Activated CD8-positive, alpha-beta memory T cell treated with anti-CD3 and anti-CD28 coated beads, Interleukin-2, amount 10 ng/mL, durations not matched to agents 7 days and 5 days (primary cell): ENCODE data around the gene GPR25. TPM values are rescaled to one million over a fixed set of nuclear protein-coding genes. Genes with fewer than 3 reads are reported as not detected.
A peak's percentile ranks its signal among the peaks of the same experiment; 100 is the strongest.

Source experiments
- ATAC-seq: fragments of 150-1000 bp; cut with Tn5 transposase; one replicate; pipeline ENCODE4 v1.10.0; 2021; ENCODE audit warnings: moderate library complexity
- CTCF ChIA-PET: fragments of 350-600 bp; sonication (Branson Sonifier 250); formaldehyde crosslinking; loops from one replicate; lab custom pipeline; 2021; ENCODE audit warnings: antibody characterized with exemption; lab: Charles Lee
- DNase-seq: peaks from one replicate; pipeline ENCODE4 v3.0.0-alpha.2; 2020
- H3K27ac Mint-ChIP-seq: one replicate; pipeline ENCODE4 v1.8.0; 2021; ENCODE audit warnings: mild to moderate bottlenecking, mixed read lengths
- H3K27me3 Mint-ChIP-seq: one replicate; pipeline ENCODE4 v1.8.0; 2021; ENCODE audit warnings: mixed read lengths
- H3K36me3 Mint-ChIP-seq: one replicate; pipeline ENCODE4 v1.8.0; 2021; ENCODE audit warnings: mild to moderate bottlenecking, mixed read lengths
- H3K4me1 Mint-ChIP-seq: one replicate; pipeline ENCODE4 v1.8.0; 2021; ENCODE audit warnings: mixed read lengths
- H3K4me3 Mint-ChIP-seq: one replicate; pipeline ENCODE4 v1.8.0; 2021; ENCODE audit warnings: mild to moderate bottlenecking, moderate library complexity, mixed read lengths
- H3K9me3 Mint-ChIP-seq: one replicate; pipeline ENCODE4 v1.8.0; 2022; ENCODE audit warnings: low read depth, mixed read lengths
- total RNA-seq, 2 experiments: library from RNA; stranded (reverse); gene quantifications; one replicate each; pipeline ENCODE4 v1.2.3, GENCODE V29; 2021

GPR25 gene
- total RNA-seq, 2 experiments from 2014 or later = 0.35 TPM; not detected in 1

DNA sequence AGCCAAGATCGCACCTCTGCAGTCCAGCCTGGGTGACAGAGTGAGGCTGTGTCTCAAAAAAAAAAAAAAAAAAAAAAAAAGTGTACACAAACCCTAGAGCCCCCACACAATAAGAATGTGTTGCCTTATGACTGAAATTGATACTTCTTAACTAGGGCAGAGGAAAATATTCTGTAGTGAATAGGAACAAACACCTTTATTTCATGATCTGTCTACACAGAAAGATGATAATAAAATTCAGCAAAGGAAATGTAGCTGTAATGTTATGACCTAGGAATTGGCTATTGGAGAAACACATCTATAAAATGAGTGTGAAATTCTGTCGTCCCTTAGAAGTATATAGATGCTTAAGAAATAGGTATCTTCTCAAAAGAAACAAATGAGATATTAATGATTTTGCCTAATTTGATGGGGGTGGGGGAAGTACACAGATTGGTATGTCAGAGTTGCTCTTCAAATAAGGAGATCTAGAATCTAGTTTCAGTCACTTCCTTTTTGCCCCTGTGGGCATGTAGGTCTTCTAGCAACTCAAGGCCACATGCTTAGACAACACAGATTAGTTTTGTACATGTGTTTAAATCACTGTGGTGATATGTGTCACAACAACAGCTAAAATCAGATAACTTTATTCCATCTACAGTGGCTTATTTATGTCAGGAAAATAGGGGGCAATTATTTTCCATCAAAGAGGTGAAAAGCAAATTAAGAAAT lies 10.7 kb upstream of the GPR25 start:
- Mint-ChIP-seq H3K27me3 (peaks cover 53% of the 10 kb centered on the region), H3K4me3 (no peak overlapping the region), H3K9me3 (no peaks in the 10 kb centered on the region), H3K27ac (no peak overlapping the region), H3K4me1 (peaks cover 29% of the 10 kb centered on the region), H3K36me3 (no peaks in the 10 kb centered on the region)
- DNase-seq (no peak), ATAC-seq (no peak)
- CTCF ChIA-PET = no interaction called here

DNA sequence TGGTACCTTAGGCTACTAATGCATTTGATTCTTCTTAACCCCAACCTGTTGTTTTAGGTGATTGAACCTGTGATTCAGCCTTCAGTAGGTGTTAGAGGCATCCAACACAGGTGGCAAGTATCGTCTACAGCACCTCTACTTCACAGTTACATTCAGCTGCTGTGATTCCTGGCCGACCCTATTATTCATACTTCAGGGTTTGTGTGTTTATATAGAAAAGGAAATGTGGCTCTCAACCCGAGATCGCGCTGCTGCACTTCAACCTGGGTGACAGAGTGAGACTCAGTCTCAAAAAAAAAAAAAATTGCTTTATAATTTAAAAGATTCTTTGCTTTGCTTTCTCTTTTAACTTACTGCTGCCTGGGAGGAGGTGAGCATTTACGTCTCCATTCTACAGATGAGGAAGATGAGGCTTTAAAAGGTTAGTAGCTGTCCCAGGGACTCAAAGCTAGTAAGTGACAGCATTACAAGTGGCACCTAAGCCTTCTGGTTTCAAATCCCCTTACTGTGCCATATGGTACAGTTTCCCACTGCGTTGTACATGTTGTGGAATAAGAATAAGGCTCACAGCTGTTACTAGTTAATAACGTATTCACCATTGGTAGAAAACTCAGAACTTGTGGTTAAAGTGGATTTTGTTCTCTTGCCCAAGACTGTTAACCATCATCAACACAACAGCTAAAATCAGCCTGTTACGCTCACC lies 9.9 kb upstream of the GPR25 start:
- Mint-ChIP-seq H3K27me3 (peaks cover 56% of the 10 kb centered on the region), H3K9me3 (no peaks in the 10 kb centered on the region), H3K36me3 (no peaks in the 10 kb centered on the region), H3K4me3 (no peak overlapping the region), H3K4me1 (peaks cover 36% of the 10 kb centered on the region), H3K27ac (no peak overlapping the region)
- ATAC-seq (peak; percentile 12), DNase-seq (no peak)
- CTCF ChIA-PET = no interaction called here

DNA sequence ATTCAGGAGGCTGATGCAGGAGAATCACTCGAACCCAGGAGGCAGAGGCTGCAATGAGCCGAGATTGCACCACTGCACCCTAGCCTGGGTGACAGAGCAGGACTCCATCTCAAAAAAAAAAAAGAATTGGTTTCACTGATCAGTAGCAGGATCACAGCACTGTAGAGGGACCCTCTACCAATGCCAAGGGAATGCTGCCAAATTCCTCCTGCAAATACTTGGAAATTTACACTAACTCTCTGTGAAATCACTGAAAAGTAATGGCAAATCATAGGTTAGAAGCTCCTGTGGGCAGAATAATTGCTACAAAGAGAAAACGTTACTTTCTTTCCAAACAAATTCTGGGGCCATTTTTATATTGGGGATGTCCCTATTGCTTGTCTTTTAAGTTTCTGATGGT lies 6.7 kb upstream of the GPR25 start:
- ATAC-seq = no peak
- H3K36me3 Mint-ChIP-seq = no peaks in the 10 kb centered on the region
- H3K4me3 Mint-ChIP-seq = no peak overlapping the region
- CTCF ChIA-PET = interaction anchor here (0.9 to 2.0 kb wide), 5 partner anchors 10 to 116 kb away, joined by 3 to 7 read pairs (median 3); no protein-coding TSS in a partner anchor
- DNase-seq = no peak
- H3K27me3 Mint-ChIP-seq = peaks cover 64% of the 10 kb centered on the region
- peaks cover 55% of the 10 kb centered on the region for H3K4me1 Mint-ChIP-seq
- H3K9me3 Mint-ChIP-seq = no peaks in the 10 kb centered on the region
- no peak overlapping the region for H3K27ac Mint-ChIP-seq

DNA sequence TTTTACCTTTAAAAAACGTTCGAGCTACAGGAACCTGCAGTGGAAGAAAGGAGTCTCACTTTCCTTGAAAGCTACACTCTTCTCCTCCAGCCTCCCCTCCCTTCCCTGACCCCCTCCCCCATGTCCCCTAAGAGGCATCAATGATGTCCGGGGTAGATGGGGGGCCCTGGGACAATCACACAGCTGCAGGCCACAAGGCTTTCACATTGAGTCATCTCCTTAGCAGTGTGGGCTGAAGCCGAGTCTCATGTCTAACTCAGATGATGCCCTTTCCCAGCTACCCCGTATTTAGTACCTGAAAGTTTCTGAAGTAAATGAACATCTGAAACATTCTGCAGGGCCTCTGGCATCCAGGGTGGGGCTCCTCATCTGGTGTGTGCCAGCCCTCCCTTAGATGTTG lies 6.3 kb upstream of the GPR25 start:
- H3K4me1 Mint-ChIP-seq = peaks cover 58% of the 10 kb centered on the region
- no peak overlapping the region for H3K27ac Mint-ChIP-seq
- peak; percentile 82 for DNase-seq
- no peaks in the 10 kb centered on the region for H3K9me3 Mint-ChIP-seq
- no peak overlapping the region for H3K4me3 Mint-ChIP-seq
- ATAC-seq = peak; percentile 74
- no peaks in the 10 kb centered on the region for H3K36me3 Mint-ChIP-seq
- H3K27me3 Mint-ChIP-seq = peaks cover 68% of the 10 kb centered on the region
- CTCF ChIA-PET = interaction anchor here (0.9 to 2.0 kb wide), 4 partner anchors 10 to 115 kb away, joined by 3 to 7 read pairs (median 3); no protein-coding TSS in a partner anchor

DNA sequence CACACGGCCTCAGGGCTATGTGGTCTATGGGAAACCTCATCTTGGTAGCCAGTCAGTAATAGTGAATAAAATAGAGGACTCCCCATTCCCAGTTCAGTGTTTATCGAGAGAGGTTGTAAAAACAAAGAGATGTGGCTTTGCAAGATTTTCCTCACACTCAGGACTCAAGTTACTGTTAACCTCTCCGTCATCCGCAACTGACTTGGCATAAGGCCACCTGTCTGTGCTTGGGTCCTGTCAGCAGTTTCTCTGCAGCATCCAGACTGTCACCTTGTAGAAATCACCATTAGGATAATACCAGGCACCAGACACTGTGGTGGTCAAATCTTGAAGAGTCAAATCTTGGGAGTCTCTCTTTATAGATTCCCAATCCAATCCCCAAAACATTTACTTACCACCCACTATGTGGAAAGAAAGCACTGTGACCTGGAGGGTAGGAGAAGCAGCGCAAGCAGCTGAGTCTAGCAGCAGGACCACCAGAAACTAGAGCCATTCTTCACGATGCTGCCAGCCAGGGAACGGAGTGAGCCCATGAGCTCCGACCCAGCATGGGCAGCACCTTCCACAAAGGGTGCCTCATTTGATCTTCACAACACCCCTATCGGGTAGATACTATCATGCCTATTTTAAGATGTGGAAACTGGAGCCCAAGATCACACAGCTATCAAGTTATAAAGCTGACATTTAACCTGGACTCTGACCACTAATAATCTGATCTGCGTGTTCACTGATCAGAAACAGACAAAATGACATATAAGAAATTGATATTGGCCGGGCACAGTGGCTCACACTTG lies 5.6 kb upstream of the GPR25 start:
- CTCF ChIA-PET = interaction anchor here (0.7 to 2.0 kb wide), 4 partner anchors 9 to 115 kb away, joined by 3 to 7 read pairs (median 3); no protein-coding TSS in a partner anchor
- Mint-ChIP-seq H3K4me1 (peaks cover 54% of the 10 kb centered on the region), H3K4me3 (no peak overlapping the region), H3K27ac (no peak overlapping the region), H3K36me3 (no peaks in the 10 kb centered on the region), H3K9me3 (no peaks in the 10 kb centered on the region), H3K27me3 (peaks cover 70% of the 10 kb centered on the region)
- no peak for ATAC-seq
- no peak for DNase-seq

DNA sequence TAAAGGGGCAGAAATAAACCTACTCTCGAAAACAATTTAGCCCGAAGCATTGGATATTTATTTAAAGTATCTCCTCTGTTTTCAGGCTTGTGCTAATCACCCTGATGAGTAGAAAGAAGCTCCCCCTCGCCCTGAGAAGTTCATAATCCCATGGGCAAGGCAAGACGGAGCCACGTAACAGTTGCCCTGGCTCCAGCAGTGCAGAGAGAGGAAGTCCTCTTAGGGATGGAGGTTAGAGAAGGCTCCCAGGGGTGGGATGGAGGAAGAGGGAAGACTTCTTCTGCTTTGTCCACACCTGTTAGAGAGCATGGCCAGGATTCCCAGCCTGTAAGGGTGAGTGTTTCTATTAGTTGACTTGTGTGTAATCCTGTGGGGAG lies 3.4 kb upstream of the GPR25 start:
- Mint-ChIP-seq H3K4me3 (no peak overlapping the region), H3K4me1 (peaks cover 42% of the 10 kb centered on the region), H3K36me3 (no peaks in the 10 kb centered on the region), H3K27ac (peak overlapping the region; percentile 6), H3K27me3 (peaks cover 67% of the 10 kb centered on the region), H3K9me3 (no peaks in the 10 kb centered on the region)
- CTCF ChIA-PET = no interaction called here
- DNase-seq = no peak
- peak; percentile 9 for ATAC-seq

DNA sequence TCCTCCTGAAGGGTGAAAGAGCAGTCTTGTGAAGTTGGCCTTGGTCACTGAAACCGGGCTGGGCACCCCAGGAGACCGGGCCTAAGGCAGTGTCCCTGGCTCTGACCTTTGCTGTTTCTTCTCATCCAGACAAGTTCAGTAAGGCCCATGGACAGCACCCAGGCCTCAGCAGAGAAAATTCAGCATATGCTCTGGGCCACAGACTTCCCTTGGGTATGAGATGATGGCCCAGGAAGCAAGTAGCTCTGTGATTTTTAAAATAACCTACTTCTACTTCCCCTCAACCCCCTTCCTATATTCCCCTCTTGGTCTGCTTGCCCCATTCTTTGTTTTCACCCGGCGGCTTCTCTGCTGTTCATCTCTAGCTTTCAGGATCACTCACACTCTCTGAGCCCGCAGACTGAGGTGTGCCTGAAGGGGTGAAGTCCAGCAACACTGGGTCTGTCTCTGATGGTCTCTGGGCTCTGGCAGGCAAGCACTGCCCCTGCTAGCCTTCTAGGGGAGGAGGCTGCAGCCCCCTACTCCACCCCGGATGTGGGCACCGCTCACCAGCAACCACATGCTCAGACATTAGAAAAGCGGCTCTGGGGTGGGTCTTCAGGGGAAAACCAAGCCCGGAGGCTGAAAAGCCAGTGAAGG lies 2.9 kb upstream of the GPR25 start:
- CTCF ChIA-PET = no interaction called here
- H3K4me1 Mint-ChIP-seq = peaks cover 44% of the 10 kb centered on the region
- ATAC-seq (peak; percentile 75), DNase-seq (peak; percentile 76)
- no peaks in the 10 kb centered on the region for H3K36me3 Mint-ChIP-seq
- H3K9me3 Mint-ChIP-seq = no peaks in the 10 kb centered on the region
- H3K27ac Mint-ChIP-seq = no peak overlapping the region
- H3K27me3 Mint-ChIP-seq = peaks cover 71% of the 10 kb centered on the region
- H3K4me3 Mint-ChIP-seq = no peak overlapping the region

DNA sequence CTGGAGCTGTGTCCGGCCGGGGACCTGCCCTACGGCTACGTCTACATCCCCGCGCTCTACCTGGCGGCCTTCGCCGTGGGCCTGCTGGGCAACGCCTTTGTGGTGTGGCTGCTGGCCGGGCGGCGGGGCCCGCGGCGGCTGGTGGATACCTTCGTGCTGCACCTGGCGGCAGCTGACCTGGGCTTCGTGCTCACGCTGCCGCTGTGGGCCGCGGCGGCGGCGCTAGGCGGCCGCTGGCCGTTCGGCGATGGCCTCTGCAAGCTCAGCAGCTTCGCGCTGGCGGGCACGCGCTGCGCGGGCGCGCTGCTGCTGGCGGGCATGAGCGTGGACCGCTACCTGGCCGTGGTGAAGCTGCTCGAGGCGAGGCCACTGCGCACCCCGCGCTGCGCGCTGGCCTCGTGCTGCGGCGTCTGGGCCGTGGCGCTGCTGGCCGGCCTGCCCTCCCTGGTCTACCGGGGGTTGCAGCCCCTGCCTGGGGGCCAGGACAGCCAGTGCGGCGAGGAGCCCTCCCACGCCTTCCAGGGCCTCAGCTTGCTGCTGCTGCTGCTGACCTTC lies 412 bp downstream of the GPR25 start:
- H3K4me1 Mint-ChIP-seq = peaks cover 34% of the 10 kb centered on the region
- H3K4me3 Mint-ChIP-seq = no peak overlapping the region
- CTCF ChIA-PET = interaction anchor here (0.9 kb wide), 1 partner anchor 15 kb away, joined by 3 read pairs; no protein-coding TSS in a partner anchor
- ATAC-seq (no peak), DNase-seq (no peak)
- H3K9me3 Mint-ChIP-seq = no peaks in the 10 kb centered on the region
- no peak overlapping the region for H3K27ac Mint-ChIP-seq
- H3K27me3 Mint-ChIP-seq = peaks cover 79% of the 10 kb centered on the region
- no peaks in the 10 kb centered on the region for H3K36me3 Mint-ChIP-seq

DNA sequence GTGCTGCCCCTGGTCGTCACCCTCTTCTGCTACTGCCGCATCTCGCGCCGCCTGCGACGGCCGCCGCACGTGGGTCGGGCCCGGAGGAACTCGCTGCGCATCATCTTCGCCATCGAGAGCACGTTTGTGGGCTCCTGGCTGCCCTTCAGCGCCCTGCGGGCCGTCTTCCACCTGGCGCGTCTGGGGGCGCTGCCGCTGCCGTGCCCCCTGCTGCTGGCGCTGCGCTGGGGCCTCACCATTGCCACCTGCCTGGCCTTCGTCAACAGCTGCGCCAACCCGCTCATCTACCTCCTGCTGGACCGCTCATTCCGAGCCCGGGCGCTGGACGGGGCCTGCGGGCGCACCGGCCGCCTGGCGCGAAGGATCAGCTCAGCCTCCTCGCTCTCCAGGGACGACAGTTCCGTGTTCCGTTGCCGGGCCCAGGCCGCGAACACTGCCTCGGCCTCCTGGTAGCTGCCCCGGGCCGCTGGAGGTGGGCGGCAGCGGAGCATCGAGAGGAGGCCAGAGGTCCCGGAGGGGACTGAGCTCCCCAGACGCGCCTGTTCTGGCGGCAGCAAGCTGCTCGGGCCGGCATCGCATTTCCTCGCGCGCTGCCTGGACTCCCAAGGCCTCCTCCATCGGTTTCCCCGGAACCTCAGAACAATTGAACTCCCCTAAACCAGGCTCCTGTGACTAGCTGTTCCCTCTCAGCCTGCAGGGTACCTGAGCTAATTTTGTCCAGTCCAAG lies 1.1 kb downstream of the GPR25 start:
- ATAC-seq (no peak), DNase-seq (no peak)
- Mint-ChIP-seq H3K4me3 (no peak overlapping the region), H3K4me1 (peaks cover 40% of the 10 kb centered on the region), H3K9me3 (no peaks in the 10 kb centered on the region), H3K27me3 (peaks cover 86% of the 10 kb centered on the region), H3K36me3 (no peaks in the 10 kb centered on the region), H3K27ac (no peak overlapping the region)
- CTCF ChIA-PET = interaction anchor here (0.9 kb wide), 1 partner anchor 14 kb away, joined by 3 read pairs; no protein-coding TSS in a partner anchor

DNA sequence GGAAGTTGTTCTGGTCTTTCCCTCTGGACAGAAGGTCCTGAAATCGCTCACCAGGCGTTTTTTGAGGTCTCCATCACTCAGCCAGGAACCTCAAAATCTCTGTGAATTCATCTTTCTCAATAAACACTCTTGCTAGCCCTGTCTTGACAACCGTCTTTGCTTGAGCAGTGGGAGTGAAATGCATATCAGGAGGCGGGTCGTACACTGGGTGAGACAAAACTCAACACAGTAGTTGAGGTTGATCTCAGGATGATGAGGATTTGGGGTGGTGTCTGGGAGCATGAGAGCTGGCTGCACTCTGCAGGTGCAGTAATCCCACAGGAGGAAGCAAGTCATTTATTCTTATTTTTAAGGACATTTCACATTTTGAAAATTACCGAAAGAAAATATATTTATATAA lies 1.9 kb downstream of the GPR25 start:
- CTCF ChIA-PET = no interaction called here
- no peaks in the 10 kb centered on the region for H3K36me3 Mint-ChIP-seq
- no peaks in the 10 kb centered on the region for H3K9me3 Mint-ChIP-seq
- DNase-seq (no peak), ATAC-seq (no peak)
- peaks cover 82% of the 10 kb centered on the region for H3K27me3 Mint-ChIP-seq
- H3K27ac Mint-ChIP-seq = no peak overlapping the region
- no peak overlapping the region for H3K4me3 Mint-ChIP-seq
- peaks cover 36% of the 10 kb centered on the region for H3K4me1 Mint-ChIP-seq

DNA sequence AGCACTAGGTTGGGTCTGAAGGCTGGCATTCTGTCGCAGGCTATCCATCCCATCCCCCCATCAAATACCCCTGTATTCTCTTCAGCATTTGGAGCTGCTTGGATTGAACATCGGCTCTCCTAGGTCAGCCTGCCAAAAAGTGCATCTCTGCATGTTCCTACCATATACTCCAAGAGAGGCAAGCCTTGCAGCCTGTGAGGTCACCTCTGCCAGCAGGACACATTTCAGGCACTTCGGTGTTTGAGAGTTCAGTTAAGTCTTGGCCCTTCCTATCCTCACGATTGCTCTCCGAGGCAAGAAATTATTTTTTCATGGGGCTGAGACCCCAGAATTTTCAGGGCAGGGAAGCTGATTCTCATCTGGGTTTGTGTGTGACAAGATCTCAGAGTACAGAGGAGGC lies 2.6 kb downstream of the GPR25 start:
- H3K27me3 Mint-ChIP-seq = peaks cover 81% of the 10 kb centered on the region

DNA sequence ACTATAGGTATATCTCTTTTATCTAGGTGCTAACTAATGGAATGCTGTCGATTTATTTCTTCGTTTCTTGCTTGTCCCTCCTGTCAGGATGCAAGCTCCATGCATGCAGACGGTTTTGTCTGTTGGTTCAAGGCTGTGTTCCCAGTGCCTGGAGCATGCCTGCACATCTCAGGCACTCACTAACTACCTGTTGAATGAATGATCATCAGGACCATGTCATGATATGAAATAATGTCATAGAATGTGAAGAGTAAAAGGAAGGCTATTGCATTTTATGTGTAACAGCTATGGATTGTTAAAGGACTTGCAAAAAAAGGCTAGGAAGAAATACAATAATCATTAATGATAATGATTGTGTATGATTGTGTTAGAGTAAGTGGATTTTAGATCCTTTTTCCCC lies 4.2 kb downstream of the GPR25 start:
- no peak overlapping the region for H3K27ac Mint-ChIP-seq
- DNase-seq = no peak
- ATAC-seq = no peak
- no peak overlapping the region for H3K4me3 Mint-ChIP-seq
- peaks cover 28% of the 10 kb centered on the region for H3K4me1 Mint-ChIP-seq
- peaks cover 77% of the 10 kb centered on the region for H3K27me3 Mint-ChIP-seq
- H3K9me3 Mint-ChIP-seq = no peaks in the 10 kb centered on the region
- H3K36me3 Mint-ChIP-seq = no peaks in the 10 kb centered on the region
- CTCF ChIA-PET = interaction anchor here (0.7 to 2.3 kb wide), 2 partner anchors 10 to 156 kb away, joined by 3 to 7 read pairs; no protein-coding TSS in a partner anchor

More for the DNA sequence above, 2.6 kb downstream of the GPR25 start:
- Mint-ChIP-seq H3K4me1 (peaks cover 35% of the 10 kb centered on the region), H3K4me3 (no peak overlapping the region), H3K27ac (no peak overlapping the region), H3K36me3 (no peaks in the 10 kb centered on the region), H3K9me3 (no peaks in the 10 kb centered on the region)
- ATAC-seq = no peak
- no peak for DNase-seq
- CTCF ChIA-PET = interaction anchor here (2.3 kb wide), 1 partner anchor 9 kb away, joined by 7 read pairs; no protein-coding TSS in a partner anchor
